G401 (cell line): ENCODE measurements around the gene TMSB15C. TPM values are rescaled to one million over a fixed set of nuclear protein-coding genes. Genes with fewer than 3 reads are reported as not detected.
"Not testable (repeated sequence)": the region's sequence is repeated elsewhere in the genome, so short reads cannot be mapped to it uniquely, and the experiment has no call there.

Experiments
- DNase-seq: peaks from one replicate; pipeline ENCODE4 v3.0.0-alpha.2; 2015; ENCODE audit warnings: low spot score
- in situ Hi-C: cut with HindIII; loops from 2 replicates; pipeline ENCODE4 v1.10.0; 2016; ENCODE audit warnings: low sequenced_read_pairs, mixed read lengths
- total RNA-seq: library from RNA; depleted of rRNA; stranded (reverse); fragments of >200 nt; shearing (Covaris generic); gene quantifications from 2 replicates; pipeline ENCODE4 v1.2.3, GENCODE V29; 2014; rRNA removed

TMSB15C gene
- not detected in 2 replicates for total RNA-seq

DNA sequence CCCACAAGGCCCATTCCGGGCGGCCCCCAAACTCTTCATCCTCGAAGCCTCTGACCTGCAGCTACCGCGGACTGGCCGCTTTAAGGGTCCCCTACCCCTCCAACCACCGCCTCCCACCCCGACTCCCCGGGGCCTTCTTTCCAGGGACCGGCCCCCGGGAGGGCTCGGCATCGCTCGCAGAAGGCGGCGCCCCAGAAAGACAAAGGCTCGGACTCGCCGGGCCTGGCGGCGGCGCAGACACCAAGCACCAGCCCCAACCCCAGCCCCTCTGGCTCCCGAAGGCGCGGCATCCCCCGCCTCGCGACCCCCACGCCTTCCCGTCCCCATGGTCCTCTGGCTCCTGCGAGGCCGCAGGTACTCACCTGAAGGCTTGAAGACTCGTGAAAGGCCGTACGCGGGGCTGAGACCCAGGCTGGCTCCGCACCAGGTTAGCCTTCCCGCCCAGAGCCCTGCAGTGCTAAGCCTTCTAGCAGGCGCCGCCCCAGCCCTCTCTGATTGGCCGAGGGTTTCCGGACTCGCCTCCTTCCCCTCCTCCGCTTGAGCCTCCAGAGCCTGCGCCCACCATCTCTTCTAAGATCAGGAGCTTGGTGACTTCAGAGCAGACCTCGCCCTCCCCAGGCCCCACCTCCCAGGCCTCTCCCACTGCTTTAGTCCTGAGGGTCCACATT lies at the start of gene TMSB15C:
Gene TMSB15C (minus strand): TSS at position 459 of the 668 bp plus-strand sequence.
- in situ Hi-C loops, result not testable (repeated sequence)

GRCh38 chrX:104122829-104123228 lies 46.8 kb upstream of the TMSB15C start:
- in situ Hi-C loops, result no loop called here
- DNase-seq, result no peak

More for the DNA sequence above, at the start of gene TMSB15C:
- not testable (repeated sequence) for DNase-seq

GRCh38 chrX:104118765-104119164 lies 42.7 kb upstream of the TMSB15C start:
- in situ Hi-C loops, result no loop called here
- no peak for DNase-seq

DNA sequence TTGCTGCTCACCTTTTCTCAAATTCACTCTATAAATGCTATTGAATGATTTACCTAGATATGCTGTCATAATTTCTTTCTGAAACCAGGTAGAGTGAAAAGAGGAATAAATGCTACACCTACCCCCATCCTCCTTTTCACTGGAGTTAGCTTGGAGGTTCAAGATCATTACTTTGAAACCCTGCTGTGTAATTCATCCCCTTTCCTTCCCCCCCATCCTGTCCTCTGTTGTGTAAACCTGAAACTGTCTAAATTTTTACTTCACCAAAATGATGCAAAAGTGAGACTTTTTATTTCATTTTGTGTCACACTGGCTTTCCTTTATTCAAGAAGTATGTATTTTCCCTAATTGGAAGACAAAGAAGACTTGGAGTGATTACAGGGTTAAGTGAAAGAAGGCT lies 41.7 kb upstream of the TMSB15C start:
- DNase-seq, result no peak
- in situ Hi-C loops, result no loop called here

GRCh38 chrX:104113222-104113965 lies 37.4 kb upstream of the TMSB15C start:
- peak; percentile 83 for DNase-seq
- in situ Hi-C loops, result no loop called here

DNA sequence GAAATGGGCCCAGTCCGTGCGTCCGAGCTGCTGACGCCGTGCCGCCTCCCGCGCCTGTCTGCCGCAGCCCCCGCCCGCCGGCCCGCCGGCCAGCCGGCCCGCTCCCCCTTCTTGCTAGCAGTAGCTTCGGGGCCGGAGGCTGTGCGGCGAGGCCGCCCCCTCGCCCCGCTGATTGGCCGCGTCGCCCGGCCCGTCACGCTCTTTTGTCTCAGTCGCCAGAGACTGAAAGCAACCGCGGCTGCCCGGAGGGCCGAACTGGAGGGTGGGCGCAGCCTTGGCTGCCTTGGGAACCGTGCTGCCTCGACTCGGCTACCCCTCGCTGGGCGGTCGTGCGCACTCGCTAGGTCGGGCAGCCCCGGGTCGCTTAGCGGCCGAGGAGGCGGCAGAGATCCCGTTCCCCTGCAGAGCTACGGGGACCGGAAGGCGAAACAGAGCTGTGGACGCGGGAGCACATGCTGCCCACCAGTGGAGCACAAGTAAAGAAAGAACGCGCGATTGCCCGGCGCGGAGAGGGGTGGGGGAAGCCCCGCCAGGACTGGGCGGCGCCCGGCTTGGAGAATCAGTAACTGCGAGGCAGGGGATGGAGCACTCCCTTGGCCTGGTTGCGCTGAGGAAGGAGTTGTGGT lies 36.4 kb upstream of the TMSB15C start, which contains the start of gene ZCCHC18:
Gene ZCCHC18 (plus strand): TSS at position 198 of the 626 bp plus-strand sequence. CDS start 1,589 bp downstream, outside the sequence.
- in situ Hi-C loops, result no loop called here
- peak; percentile 63 for DNase-seq

GRCh38 chrX:104110491-104111240 lies 34.6 kb upstream of the TMSB15C start:
- DNase-seq, in situ Hi-C loops: not testable (repeated sequence)

- no peak for DNase-seq
- in situ Hi-C loops, result no loop called here
These were observed 32.9 kb upstream of the TMSB15C start for GRCh38 chrX:104108955-104109354.

DNA sequence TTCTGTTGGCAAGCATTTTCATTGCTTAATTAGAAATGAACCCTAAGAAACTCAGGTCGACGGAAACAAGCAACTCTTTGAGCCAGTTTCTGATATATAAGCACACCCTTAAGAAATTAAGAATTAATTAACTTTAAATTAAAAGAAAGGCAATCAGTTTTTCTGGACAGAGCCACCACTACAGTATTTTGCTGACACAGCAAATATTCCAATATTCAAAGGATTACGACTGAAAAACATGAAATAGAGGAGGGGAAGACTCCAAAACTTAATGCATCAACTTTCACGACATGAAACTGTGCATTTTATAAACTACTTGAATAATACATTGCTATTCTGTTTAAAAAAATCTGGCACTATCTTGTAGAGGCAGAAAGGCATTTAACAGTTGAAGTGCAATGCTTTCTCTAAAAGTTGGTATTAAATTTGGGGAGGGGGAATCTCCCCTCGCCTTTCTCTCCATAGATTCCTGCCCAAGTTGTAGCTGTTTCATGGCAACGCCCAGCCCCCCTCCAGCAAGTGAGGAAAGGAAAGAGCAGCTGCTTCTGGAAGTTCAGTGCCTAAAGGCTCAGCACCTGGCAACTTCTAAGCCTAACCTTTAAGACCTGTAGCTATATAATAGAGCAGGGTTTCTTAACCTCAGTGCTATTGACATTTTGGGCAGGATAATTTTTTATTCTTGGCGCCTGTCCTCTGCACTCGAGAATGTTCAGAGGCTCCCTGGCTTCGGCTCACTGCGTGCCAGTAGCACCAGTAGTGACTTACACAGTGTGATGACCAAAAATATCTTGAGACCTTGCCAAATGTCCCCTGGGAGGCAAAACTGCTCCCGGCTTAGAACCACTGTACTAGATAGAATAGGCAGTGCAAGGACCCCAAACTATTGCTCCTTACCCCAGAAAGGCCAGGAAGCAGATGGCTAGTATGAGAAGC lies 29.6 kb upstream of the TMSB15C start:
- in situ Hi-C loops, result no loop called here
- DNase-seq, result no peak

- DNase-seq, result no peak
- in situ Hi-C loops, result no loop called here
These were observed 28.6 kb upstream of the TMSB15C start for GRCh38 chrX:104104676-104105075.

GRCh38 chrX:104098919-104099318 lies 22.9 kb upstream of the TMSB15C start:
- in situ Hi-C loops, result no loop called here
- no peak for DNase-seq

GRCh38 chrX:104098151-104098808 lies 22.2 kb upstream of the TMSB15C start:
- DNase-seq, result peak; percentile 91
- in situ Hi-C loops, result no loop called here

DNA sequence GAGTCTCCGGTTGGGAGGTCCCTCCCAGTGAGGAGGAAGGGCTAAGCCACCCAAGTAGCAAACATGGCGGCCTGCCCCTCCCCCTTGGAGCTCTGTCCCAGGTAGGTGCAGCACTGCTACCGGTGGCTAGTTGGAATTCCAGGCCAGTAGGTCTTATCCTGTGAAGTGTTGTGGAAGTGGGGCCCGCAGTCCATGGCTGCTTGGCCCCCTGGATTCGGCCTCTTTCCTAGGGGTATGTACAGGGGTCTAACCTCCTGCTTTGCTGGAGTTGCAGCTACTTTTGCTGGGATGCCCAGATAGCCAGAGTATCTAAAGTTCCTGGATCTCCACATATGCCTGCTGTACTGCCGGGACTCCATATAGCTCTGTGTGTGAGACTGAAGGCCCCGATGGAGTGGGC lies 9.9 kb upstream of the TMSB15C start:
- in situ Hi-C loops, result no loop called here
- DNase-seq, result no peak

GRCh38 chrX:104085477-104085876 lies 9.4 kb upstream of the TMSB15C start:
- in situ Hi-C loops, result no loop called here
- DNase-seq, result no peak

DNA sequence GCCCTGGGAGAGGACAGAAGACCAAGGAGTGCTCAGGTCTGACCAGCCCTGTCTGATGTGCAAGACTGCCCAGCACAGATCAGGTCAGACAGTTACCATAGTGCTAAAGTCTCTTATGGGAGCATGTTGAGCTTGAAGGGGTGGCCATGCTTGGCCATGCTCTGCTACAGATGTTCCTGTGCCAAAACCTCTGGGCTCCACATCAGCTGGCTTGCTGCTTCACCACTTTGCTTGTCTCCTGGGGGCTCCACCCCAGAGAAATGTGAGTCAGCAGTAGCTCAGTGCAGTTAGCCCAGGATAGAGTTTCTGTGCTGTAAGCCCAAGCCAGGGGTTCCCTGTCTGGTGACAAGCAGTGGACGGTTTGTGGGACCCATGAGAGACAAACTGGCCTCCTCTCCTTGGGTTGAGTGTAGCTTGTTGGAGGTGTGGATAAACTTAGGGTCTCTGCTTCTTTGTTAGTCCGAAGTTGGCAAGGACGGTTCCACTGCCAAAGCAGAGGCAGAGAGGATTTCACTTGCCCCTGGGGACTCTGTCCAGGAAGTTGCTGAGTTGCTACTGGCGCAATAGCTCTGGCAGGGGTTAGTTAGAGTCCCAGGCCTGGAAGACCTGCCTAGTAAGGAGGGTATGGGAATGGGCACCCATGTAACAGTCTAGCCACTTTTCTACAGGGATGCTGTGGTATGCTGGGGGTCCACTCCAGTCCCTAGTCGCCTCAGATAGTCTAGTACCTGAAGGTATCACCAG lies 8.7 kb upstream of the TMSB15C start:
- in situ Hi-C loops, result no loop called here

GRCh38 chrX:104084063-104084462 lies 8.0 kb upstream of the TMSB15C start:
- in situ Hi-C loops, result no loop called here
- no peak for DNase-seq

More for the DNA sequence above, 8.7 kb upstream of the TMSB15C start:
- no peak for DNase-seq

DNA sequence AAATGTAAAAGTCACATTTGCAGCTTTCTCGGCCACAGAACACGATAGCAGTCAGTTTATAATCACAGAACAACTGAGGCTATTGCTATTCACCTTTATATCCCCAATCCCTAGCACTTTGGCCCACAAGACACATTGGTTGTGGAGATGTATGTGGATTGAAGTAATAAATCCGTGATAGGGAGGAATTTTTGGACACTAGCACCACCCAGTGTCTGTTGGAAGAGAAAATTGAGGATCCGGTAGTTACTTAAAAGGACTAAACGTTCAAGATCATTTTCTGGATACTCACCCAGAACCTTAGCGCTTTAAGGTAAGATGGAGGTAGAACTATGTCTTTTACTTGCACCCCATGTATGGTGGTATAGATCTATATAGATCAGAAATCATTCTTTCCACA lies 1.8 kb upstream of the TMSB15C start:
- not testable (repeated sequence) for DNase-seq

More for the DNA sequence above, 1.8 kb upstream of the TMSB15C start:
- in situ Hi-C loops, result not testable (repeated sequence)
